PC-9 (cell line): ENCODE data around the gene OR5AN1.

Experiments used
- EZH2 ChIP-seq: fragments of 200-600 bp; sonication (generic); IDR thresholded peaks from 2 replicates; pipeline ENCODE4 v1.8.0; 2017; ENCODE audit warnings: antibody characterized with exemption, low read depth
- TF ChIP-seq, protein P1 (sequence below): fragments of 200-600 bp; sonication (generic); conservative IDR thresholded peaks from 2 replicates; pipeline ENCODE4 v1.6.1; 2017; ENCODE audit warnings: mixed run types, antibody characterized with exemption, mild to moderate bottlenecking, moderate library complexity

DNA sequence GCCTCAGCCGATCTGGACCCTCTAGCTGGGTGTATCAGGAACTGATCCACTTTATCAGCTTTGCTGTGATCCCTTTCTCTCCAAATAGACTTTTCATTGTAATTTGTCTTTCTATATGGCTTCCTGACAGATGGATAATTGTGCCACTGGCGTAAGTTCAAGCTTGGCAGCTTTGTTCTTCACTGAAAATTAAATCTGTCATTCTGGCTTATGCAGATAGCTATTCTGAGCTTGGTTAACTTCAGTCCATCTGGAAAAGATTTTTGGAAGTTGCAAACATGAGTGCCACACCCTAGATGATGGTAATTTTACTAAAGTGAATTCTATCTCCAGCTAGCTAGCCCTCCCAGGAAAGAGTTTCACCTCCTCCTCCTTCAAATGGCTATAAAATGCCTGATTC lies 59.5 kb downstream of the OR5AN1 start:
- TF ChIP-seq, protein P1, sequence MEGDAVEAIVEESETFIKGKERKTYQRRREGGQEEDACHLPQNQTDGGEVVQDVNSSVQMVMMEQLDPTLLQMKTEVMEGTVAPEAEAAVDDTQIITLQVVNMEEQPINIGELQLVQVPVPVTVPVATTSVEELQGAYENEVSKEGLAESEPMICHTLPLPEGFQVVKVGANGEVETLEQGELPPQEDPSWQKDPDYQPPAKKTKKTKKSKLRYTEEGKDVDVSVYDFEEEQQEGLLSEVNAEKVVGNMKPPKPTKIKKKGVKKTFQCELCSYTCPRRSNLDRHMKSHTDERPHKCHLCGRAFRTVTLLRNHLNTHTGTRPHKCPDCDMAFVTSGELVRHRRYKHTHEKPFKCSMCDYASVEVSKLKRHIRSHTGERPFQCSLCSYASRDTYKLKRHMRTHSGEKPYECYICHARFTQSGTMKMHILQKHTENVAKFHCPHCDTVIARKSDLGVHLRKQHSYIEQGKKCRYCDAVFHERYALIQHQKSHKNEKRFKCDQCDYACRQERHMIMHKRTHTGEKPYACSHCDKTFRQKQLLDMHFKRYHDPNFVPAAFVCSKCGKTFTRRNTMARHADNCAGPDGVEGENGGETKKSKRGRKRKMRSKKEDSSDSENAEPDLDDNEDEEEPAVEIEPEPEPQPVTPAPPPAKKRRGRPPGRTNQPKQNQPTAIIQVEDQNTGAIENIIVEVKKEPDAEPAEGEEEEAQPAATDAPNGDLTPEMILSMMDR, result no peak
- no peak for TF ChIP-seq EZH2
